GM19463 (cell line): ENCODE measurements around the gene AHRR.
"Not testable (repeated sequence)": the region's sequence is repeated elsewhere in the genome, so short reads cannot be mapped to it uniquely, and the experiment has no call there.

Source experiments
- ATAC-seq: cut with Tn5 transposase; IDR thresholded peaks from one replicate; pipeline ENCODE4 v1.9.1; 2021; ENCODE audit warnings: mild to moderate bottlenecking, moderate library complexity; ENCODE audit not compliant: unreplicated experiment

AHRR gene

GRCh38 chr5:470961-471749, 149.6 kb downstream of the AHRR start:
- no peak for ATAC-seq

DNA sequence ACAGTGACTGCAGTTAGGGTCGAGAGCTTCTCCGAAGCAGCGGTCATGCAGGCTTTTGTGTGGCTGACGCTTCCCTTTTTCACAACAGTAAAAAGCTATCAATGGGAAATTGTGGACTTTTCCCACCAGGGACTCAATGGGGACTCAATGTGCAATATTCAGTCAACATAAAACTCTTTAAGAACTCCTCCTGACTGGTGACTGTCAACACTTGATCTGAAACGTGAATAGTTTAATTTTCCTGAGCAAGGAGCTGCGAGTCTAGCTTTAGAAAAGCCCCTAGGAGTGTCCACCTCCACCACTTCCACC, 150.2 kb downstream of the AHRR start:
- ATAC-seq, result no peak

- peak; percentile 5 for ATAC-seq
These were observed 150.7 kb downstream of the AHRR start for GRCh38 chr5:472076-472655.

DNA sequence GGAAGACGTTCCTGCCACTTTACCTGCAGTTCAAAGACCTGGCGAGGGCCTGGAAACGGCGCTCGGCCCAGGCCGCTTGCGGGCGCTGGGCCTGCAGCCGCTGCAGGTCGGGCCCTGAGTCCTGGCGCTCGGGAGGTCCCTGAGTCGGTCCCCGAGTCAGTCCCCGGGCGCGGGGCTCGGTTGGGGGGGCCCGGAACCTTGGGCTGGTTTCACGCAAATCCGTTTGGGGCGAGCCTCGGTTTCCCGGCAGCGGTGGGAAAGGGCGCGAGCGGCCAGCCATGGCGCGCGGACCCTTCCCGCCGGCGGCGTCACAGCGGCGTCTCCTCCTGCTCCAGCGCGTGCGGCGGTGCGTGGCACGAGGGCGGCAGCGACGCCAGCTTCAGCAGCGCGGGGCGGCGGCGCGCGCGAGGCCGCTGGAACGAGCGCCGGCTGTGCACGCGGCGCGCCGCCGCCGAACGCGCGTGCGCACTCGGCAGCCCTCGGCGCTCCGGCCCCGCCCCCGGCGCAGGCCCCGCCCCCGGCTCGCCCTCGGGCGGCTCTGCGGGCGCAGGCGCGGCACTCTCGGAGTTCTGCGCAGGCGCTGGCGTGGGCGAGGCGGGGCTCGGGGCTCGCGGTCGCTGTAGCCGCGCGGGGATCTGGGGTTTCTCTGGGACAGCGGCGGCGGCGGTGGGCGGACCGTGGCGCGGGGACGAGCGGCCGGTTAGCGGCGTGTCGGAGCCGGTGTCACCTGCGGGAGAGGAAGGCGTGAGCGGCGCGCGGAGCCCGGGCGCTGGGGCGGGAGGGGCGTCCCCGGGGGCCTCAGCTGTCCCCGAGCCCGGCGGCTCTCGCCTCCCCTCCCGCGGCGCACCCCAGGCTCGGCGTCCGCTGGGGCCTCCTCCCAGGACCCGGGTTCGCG, 151.4 kb downstream of the AHRR start:
- ATAC-seq, result peak; percentile 72

- peak; percentile 20 for ATAC-seq
These were observed 152.2 kb downstream of the AHRR start for GRCh38 chr5:473551-474192.

- ATAC-seq, result not testable (repeated sequence)
These were observed 152.8 kb downstream of the AHRR start for GRCh38 chr5:474232-474839.

- no peak for ATAC-seq
These were observed 153.5 kb downstream of the AHRR start for GRCh38 chr5:474840-475661.

DNA sequence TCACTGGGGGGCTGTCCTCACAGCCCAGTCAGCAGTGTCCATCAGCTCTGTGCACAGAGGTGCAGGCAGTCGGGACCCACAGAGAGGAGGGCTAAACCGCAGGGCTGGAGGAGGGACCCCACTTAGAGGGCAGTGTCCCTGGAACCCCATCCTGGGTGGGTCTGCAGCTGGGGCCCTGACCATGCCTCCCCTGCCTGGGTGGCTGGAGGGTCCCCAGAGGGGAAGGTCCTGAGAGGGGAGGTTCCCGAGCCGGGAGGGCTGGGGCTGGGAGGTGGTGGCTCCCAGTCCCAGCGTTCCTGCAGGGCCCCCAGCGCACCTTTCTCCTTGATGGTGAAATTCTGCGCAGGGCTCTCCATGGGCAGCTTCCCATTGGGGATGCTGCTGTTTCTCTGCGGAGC, 154.2 kb downstream of the AHRR start:
- no peak for ATAC-seq

- ATAC-seq, result no peak
These were observed 154.7 kb downstream of the AHRR start for GRCh38 chr5:476102-476813.

DNA sequence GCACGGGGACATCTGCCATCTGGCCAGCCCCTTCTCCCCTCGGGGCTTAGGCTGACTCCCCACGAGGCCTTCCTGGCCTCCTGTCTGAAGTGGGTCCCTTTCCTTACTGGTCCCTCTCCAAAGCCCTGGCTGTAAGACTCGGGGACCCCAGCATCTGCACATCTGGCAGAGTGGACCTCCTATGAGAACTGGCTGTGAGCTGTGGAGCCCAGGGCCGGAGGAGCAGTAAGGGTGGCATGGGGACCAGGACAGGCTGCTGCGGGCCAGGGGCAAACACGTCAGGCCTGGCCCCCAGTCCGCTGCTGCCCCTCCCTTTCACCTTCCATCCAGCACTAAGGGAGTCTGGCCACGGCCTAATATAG, 155.3 kb downstream of the AHRR start:
- no peak for ATAC-seq

DNA sequence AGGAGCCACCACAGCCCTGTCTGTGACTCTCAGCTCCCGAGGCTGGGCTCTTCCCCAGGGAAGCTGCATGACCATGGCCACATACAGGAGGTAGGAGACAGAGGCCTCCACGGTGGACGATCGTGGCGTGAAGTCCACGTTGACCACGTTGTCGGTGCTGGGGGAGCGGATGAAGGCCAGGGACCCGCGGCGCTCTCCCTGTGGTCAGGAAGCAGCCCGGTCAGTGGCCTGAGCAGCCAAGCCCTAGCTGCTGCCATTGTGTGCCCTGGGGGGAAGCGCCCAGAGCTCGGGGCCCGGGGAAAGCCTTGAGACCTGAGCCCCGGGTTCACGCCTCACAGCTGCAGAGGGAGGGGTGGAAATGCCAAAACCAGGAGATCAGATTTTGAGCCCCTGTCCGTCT, 155.7 kb downstream of the AHRR start:
- ATAC-seq, result no peak

DNA sequence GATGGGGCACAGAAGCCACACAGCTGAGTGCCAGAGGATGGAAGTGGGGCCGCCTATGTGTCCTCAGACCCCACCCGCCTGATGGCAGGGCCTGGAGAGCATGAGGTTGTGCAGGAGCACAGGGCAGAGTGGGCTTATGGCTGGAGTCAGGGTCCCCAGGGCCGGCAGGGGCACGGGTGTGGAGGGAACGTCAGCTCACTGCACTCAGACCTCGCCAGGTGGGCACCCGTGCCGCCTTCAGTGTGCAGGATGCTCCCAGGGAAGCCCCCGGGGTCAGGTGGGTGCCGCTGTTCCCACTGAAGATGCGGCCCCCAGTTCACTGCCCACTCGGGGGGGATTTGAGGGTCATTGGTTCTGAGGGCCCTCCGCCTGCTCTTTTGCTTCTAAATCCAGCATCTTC, 156.4 kb downstream of the AHRR start:
- no peak for ATAC-seq

DNA sequence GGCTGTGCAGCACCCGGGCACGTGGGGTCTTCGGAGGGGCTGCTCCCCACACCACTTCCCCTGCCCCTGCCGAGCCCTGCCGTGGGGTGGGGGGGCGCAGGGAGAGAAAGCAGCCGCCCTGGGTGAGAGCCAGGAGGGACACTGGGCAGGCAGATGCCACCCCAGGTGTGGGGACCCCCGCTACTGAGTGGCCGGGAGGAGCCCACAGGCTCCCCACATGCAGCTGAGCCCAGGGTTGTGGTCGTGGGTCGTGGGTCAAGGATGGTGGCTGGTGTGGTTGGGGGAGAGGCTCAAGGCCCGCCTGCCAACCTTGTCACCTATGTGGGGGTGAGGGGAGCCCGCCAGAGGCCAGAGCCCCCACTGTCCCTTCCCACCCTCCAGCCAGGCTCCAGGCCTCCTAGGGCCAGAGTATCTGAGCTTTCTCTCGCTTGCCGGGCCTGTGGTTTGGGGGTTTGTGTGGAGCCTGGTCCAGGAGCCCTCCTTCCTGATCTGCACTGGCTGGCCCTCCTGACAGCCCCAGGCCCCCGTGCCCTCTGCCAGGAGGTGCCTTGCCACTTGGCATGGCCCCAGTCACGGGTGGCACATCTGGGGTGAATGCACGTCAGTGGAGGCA, 157.0 kb downstream of the AHRR start:
- no peak for ATAC-seq

DNA sequence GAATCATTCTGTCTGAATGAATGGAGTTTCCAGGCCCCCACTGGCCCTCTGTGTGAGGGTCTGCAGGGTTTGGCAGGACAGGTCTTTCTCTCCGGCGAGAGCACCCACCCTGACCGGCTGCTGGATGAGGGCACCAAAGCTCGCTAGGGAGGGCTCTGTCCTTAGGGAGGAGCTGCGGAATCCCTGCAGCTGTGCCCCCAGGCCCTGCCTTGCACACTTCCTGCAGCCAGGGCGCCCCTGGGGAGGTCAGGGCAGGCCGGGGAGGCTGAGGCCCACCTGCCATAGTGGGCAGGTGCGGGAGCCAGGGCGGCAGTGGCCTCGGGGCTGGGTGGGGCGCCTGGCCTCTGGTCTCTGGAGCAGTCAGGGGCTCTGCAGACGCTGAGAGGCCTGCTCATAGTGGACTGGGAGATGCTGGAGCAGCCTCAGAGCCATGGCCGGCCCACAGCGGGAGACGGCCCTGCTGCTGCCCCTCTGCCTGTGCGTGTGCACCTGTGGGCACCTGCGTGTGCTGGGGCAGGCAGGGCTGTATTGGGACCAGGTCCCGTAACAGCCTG, 157.5 kb downstream of the AHRR start:
- no peak for ATAC-seq

DNA sequence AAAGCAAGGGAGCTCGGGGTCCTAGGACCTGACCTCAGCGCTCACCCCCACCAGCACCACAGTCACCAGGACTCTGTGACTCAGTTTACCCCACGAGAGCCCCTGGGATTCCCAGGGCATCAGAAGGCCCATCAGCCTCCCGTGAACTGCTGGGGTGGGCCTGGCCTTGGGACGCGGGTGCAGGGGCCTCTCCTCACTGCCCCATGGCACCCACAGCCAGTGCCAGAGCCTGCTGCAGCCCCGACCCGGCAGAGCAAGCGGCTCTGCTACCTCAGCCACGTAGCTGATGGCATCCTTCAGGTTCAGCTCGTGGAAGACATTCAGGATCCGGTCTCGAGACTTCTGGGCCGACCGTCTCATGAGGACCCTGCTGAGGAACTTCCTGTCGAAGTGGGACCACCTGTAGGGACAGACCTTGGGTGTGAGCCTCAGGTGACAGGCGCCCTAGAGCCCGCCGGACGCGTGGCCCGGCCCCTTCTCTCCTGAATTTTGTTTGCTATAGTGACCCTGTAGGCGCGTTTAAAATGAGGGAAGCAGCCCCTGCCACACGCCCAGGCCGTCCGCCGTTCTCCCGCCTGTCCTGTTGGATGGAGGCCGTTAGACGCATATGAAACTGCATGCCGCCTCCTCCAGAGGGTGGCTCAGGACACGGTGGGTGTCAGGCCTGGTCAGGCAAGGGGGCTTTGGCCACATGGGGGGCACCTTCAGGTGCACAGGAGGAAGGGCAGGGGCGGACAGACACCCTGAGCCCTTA, 158.2 kb downstream of the AHRR start:
- ATAC-seq, result no peak

- no peak for ATAC-seq
These were observed 159.8 kb downstream of the AHRR start for GRCh38 chr5:481347-481746.

- no peak for ATAC-seq
These were observed 160.5 kb downstream of the AHRR start for GRCh38 chr5:482021-482420.

DNA sequence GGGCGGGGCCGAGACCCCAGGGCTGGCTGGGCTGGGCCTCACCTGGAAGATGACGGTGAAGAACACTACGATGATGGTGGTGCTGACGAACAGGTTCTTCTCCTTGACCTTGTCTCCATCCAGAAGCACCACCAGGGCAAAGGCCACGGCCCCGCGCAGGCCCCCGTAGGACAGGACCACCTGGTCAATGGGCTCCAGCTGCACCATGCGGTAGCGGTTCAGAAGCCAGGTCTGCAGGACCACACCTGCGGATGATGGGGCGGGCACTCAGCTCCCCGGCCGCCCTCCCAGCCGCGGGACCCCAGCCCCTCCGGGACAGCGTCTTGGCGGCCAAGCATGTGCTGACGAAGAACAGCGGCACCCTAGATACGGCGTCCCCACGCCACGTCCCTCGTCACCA, 161.0 kb downstream of the AHRR start:
- ATAC-seq, result no peak
